A673 (cell line): ENCODE measurements around the gene MTCH1. TPM values are rescaled to one million over a fixed set of nuclear protein-coding genes. Genes with fewer than 3 reads are reported as not detected.

Source experiments
- BruUV-seq: library from RNA; stranded (reverse); fragments of 400-500 nt; replicated peaks from 2 replicates; lab custom pipeline; 2021; lab: Mats Ljungman, UMichigan
- CTCF ChIA-PET: fragments of 300-600 bp; sonication (Branson Sonifier 250); formaldehyde crosslinking; loops from one replicate; lab custom pipeline; 2022; ENCODE audit warnings: antibody characterized with exemption; lab: Charles Lee
- POLR2A ChIA-PET: fragments of 300-600 bp; sonication (Branson Sonifier 250); formaldehyde crosslinking; loops from one replicate; lab custom pipeline; 2022; ENCODE audit warnings: antibody characterized with exemption; ENCODE audit not compliant: low non-redundant PET; lab: Charles Lee
- DNase-seq: peaks from one replicate; pipeline ENCODE4 v3.0.0-alpha.2; 2015; ENCODE audit warnings: low spot score
- H3K27ac ChIP-seq: fragments of 200-600 bp; sonication (generic); 2 replicates; pipeline ENCODE4 v1.5.1; 2016; ENCODE audit warnings: mixed run types, low read depth, mild to moderate bottlenecking, mixed read lengths, antibody characterized with exemption, low read length; ENCODE audit not compliant: poor library complexity, severe bottlenecking
- H3K27me3 ChIP-seq: fragments of 200-600 bp; sonication (generic); replicated peaks from 2 replicates; pipeline ENCODE4 v1.6.1; 2017; ENCODE audit warnings: mixed run types, low read depth, mild to moderate bottlenecking, mixed read lengths, antibody characterized with exemption, low read length; ENCODE audit not compliant: insufficient read depth, poor library complexity
- H3K36me3 ChIP-seq: fragments of 200-600 bp; sonication (generic); 2 replicates; pipeline ENCODE4 v1.6.1; 2016; ENCODE audit warnings: mixed run types, mild to moderate bottlenecking, mixed read lengths, antibody characterized with exemption, low read length; ENCODE audit not compliant: insufficient read depth, poor library complexity, severe bottlenecking
- H3K4me1 ChIP-seq: fragments of 200-600 bp; sonication (generic); 2 replicates; pipeline ENCODE4 v1.6.1; 2017; ENCODE audit warnings: mixed run types, mild to moderate bottlenecking, mixed read lengths, antibody characterized with exemption, low read length; ENCODE audit not compliant: insufficient read depth, poor library complexity, severe bottlenecking
- H3K4me3 ChIP-seq: fragments of 200-600 bp; sonication (generic); 2 replicates; pipeline ENCODE4 v1.5.1; 2016; ENCODE audit warnings: low read depth, mixed run types, mild to moderate bottlenecking, mixed read lengths, low read length; ENCODE audit not compliant: poor library complexity, severe bottlenecking
- H3K9me3 ChIP-seq: fragments of 200-600 bp; sonication (generic); 2 replicates; pipeline ENCODE4 v1.6.1; 2016; ENCODE audit warnings: mixed run types, low read depth, mild to moderate bottlenecking, mixed read lengths, antibody characterized with exemption, low read length; ENCODE audit not compliant: poor library complexity, severe bottlenecking
- EZH2 ChIP-seq: fragments of 200-600 bp; sonication (generic); IDR thresholded peaks from 2 replicates; pipeline ENCODE4 v1.6.1; 2017; ENCODE audit warnings: borderline replicate concordance, low read depth, mild to moderate bottlenecking, mixed read lengths, antibody characterized with exemption, low read length; ENCODE audit not compliant: poor library complexity, severe bottlenecking
- intact Hi-C: fragments of 100-400 bp; cut with micrococcal nuclease; formaldehyde crosslinking; loops from one replicate; pipeline ENCODE4 v1.10.0; 2022; ENCODE audit not compliant: unreplicated experiment
- total RNA-seq: library from RNA; stranded (reverse); gene quantifications from 2 replicates; pipeline ENCODE4 v1.2.3, GENCODE V29; 2021
- TF ChIP-seq, protein P1 (sequence below): fragments of 300-800, 200-600 bp; sonication (generic); conservative IDR thresholded peaks from 2 replicates; pipeline ENCODE4 v1.5.1; 2017; ENCODE audit warnings: low read depth, mild to moderate bottlenecking, antibody characterized with exemption, low read length, moderate library complexity, mixed read lengths

The MTCH1 gene
- total RNA-seq, 1 experiment from 2014 or later = 242 TPM

- H3K9me3 ChIP-seq = no peaks in the 10 kb centered on the region
- intact Hi-C loops = no loop called here
- no peak overlapping the region for H3K27ac ChIP-seq
- no peaks in the 10 kb centered on the region for H3K27me3 ChIP-seq
- POLR2A ChIA-PET = no interaction called here
- DNase-seq = no peak
- no peaks in the 10 kb centered on the region for H3K4me1 ChIP-seq
- H3K4me3 ChIP-seq = no peak overlapping the region
- H3K36me3 ChIP-seq = peaks cover 72% of the 10 kb centered on the region
- CTCF ChIA-PET = no interaction called here
- TF ChIP-seq EZH2 = no peak
- TF ChIP-seq, protein P1, sequence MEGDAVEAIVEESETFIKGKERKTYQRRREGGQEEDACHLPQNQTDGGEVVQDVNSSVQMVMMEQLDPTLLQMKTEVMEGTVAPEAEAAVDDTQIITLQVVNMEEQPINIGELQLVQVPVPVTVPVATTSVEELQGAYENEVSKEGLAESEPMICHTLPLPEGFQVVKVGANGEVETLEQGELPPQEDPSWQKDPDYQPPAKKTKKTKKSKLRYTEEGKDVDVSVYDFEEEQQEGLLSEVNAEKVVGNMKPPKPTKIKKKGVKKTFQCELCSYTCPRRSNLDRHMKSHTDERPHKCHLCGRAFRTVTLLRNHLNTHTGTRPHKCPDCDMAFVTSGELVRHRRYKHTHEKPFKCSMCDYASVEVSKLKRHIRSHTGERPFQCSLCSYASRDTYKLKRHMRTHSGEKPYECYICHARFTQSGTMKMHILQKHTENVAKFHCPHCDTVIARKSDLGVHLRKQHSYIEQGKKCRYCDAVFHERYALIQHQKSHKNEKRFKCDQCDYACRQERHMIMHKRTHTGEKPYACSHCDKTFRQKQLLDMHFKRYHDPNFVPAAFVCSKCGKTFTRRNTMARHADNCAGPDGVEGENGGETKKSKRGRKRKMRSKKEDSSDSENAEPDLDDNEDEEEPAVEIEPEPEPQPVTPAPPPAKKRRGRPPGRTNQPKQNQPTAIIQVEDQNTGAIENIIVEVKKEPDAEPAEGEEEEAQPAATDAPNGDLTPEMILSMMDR = no peak
- no TSS peak for BruUV-seq
These were observed 16.7 kb downstream of the MTCH1 start for GRCh38 chr6:36969240-36969691.

DNA sequence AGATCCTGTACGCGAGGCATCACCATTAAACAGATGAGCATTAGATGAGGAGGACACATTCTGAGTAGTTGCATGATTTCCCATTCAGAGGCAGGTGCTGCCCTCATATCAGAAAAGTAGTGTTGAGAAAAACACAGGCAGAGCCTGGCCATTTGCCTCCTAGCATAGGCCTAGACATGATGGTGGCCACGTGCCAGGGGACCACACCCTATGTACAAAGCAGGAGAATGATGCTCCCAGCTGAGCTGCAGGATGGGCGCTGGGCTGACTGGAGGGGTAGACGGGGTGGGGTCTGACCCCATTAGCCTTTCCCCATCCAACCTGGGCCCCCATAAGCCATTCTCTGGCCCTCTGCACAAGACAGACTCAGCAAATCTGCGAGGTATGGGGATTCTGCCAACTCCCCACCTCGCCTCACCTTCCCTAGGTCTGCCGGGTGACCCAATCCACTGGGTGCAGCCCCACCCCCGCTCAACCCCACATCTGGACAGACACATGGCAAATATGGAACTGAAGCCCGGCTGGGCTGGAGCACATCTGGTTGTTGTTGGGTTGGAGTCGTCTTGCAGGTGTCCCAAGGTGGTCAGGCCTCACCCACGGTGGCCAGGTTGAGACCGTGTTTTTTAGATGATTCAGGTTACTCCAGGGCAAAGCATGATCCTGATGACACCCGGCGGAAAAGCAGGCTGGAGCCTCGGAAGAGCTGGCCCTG lies 17.6 kb downstream of the MTCH1 start:
- POLR2A ChIA-PET = no interaction called here
- peaks cover 64% of the 10 kb centered on the region for H3K36me3 ChIP-seq
- no peak overlapping the region for H3K27ac ChIP-seq
- H3K9me3 ChIP-seq = no peaks in the 10 kb centered on the region
- no peaks in the 10 kb centered on the region for H3K27me3 ChIP-seq
- intact Hi-C loops = no loop called here
- H3K4me1 ChIP-seq = no peaks in the 10 kb centered on the region
- BruUV-seq = TSS peak; percentile 98
- no peak for TF ChIP-seq EZH2
- TF ChIP-seq, protein P1 = no peak
- H3K4me3 ChIP-seq = no peak overlapping the region
- CTCF ChIA-PET = interaction anchor here (0.5 kb wide), 1 partner anchor 9 kb away, joined by 3 read pairs; no protein-coding TSS in a partner anchor
- DNase-seq = no peak

DNA sequence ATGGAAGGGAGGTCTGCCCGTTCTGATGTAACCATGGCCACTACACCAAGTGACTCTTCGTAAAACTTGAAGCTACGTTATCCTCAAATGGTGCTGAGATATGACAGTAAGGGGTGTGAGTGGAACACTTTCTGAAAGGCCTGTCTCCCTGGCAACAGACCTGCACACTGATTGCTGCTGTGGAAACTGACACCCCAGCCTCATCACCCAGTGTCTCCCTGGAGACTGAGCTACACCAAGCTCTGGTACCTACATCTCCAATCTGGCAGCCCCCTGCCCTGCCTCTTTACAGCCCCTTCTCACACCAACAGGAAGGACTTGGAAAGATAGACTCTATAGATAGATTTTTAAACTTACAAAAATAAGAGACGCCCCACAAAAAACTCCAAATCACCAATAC lies 18.2 kb downstream of the MTCH1 start:
- no peak for TF ChIP-seq EZH2
- TF ChIP-seq, protein P1 = no peak
- no peak for DNase-seq
- intact Hi-C loops = no loop called here
- Histone ChIP-seq H3K9me3 (no peaks in the 10 kb centered on the region), H3K27me3 (no peaks in the 10 kb centered on the region), H3K27ac (no peak overlapping the region), H3K4me3 (no peak overlapping the region), H3K4me1 (no peaks in the 10 kb centered on the region), H3K36me3 (peaks cover 58% of the 10 kb centered on the region)
- ChIA-PET POLR2A (no interaction called here), CTCF (no interaction called here)
- no TSS peak for BruUV-seq
